ENCODE results near the gene NPB.

DNA sequence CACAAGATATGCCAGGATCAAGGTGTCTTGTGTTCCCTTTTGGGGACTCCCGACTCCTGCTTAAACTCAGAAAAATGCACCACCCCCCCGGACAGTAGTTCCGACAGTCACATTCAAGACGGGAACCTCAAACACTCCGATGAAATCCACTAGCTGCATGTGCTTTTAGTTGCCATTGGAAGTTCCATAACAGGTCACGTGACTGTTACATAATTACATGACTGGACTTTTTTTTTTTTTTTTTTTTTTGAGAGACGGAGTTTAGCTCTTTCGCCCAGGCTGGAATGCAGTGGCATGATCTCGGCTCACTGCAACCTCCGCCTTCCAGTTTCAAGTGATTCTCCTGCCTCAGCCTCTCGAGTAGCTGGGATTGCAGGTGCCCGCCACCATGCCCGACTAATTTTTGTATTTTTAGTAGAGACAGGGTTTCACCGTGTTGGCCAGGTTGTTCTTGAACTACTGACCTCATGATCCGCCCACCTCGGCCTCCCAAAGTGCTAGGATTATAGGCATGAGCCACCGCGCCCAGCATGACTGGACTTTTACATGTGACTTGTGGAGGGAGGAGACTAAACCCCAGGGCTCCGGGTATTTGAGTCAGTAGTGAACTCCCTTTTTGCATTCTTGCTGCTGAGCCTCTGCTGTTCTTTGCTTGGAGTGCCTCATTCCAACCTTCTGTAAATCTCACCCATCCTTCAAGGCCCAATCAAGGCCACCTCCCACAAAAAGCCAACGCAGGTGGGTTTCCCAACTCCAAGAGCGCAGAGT, 14.4 kb downstream of the NPB start:
- TF ChIP-seq, protein P1, sequence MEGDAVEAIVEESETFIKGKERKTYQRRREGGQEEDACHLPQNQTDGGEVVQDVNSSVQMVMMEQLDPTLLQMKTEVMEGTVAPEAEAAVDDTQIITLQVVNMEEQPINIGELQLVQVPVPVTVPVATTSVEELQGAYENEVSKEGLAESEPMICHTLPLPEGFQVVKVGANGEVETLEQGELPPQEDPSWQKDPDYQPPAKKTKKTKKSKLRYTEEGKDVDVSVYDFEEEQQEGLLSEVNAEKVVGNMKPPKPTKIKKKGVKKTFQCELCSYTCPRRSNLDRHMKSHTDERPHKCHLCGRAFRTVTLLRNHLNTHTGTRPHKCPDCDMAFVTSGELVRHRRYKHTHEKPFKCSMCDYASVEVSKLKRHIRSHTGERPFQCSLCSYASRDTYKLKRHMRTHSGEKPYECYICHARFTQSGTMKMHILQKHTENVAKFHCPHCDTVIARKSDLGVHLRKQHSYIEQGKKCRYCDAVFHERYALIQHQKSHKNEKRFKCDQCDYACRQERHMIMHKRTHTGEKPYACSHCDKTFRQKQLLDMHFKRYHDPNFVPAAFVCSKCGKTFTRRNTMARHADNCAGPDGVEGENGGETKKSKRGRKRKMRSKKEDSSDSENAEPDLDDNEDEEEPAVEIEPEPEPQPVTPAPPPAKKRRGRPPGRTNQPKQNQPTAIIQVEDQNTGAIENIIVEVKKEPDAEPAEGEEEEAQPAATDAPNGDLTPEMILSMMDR (IDR thresholded peaks at IDR 0.05; ENCODE audit: low read depth, low read length, poor library complexity, severe bottlenecking): no peak
- TF ChIP-seq EZH2phosphoT487 (IDR thresholded peaks at IDR 0.05; ENCODE audit: borderline replicate concordance, low read length): no peak

Data from DOHH2 (cell line).